ENCODE measurements around the gene PARD3.

- TF ChIP-seq EZH2phosphoT487 (IDR thresholded peaks at IDR 0.05; ENCODE audit: borderline replicate concordance, low read length) (no peak), CTCF (conservative IDR thresholded peaks at IDR 0.05; ENCODE audit: low read depth, low read length) (no peak)
Measured at GRCh38 chr10:34152434-34152833, 662.7 kb downstream of the PARD3 start.
